ENCODE measurements around the gene ARHGAP6.

The ARHGAP6 gene, protein sequence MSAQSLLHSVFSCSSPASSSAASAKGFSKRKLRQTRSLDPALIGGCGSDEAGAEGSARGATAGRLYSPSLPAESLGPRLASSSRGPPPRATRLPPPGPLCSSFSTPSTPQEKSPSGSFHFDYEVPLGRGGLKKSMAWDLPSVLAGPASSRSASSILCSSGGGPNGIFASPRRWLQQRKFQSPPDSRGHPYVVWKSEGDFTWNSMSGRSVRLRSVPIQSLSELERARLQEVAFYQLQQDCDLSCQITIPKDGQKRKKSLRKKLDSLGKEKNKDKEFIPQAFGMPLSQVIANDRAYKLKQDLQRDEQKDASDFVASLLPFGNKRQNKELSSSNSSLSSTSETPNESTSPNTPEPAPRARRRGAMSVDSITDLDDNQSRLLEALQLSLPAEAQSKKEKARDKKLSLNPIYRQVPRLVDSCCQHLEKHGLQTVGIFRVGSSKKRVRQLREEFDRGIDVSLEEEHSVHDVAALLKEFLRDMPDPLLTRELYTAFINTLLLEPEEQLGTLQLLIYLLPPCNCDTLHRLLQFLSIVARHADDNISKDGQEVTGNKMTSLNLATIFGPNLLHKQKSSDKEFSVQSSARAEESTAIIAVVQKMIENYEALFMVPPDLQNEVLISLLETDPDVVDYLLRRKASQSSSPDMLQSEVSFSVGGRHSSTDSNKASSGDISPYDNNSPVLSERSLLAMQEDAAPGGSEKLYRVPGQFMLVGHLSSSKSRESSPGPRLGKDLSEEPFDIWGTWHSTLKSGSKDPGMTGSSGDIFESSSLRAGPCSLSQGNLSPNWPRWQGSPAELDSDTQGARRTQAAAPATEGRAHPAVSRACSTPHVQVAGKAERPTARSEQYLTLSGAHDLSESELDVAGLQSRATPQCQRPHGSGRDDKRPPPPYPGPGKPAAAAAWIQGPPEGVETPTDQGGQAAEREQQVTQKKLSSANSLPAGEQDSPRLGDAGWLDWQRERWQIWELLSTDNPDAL (N-terminal part only)
- 0.30 to 10.1 (median 3.9) reads per million in 17 experiments for total RNA-seq

DNA sequence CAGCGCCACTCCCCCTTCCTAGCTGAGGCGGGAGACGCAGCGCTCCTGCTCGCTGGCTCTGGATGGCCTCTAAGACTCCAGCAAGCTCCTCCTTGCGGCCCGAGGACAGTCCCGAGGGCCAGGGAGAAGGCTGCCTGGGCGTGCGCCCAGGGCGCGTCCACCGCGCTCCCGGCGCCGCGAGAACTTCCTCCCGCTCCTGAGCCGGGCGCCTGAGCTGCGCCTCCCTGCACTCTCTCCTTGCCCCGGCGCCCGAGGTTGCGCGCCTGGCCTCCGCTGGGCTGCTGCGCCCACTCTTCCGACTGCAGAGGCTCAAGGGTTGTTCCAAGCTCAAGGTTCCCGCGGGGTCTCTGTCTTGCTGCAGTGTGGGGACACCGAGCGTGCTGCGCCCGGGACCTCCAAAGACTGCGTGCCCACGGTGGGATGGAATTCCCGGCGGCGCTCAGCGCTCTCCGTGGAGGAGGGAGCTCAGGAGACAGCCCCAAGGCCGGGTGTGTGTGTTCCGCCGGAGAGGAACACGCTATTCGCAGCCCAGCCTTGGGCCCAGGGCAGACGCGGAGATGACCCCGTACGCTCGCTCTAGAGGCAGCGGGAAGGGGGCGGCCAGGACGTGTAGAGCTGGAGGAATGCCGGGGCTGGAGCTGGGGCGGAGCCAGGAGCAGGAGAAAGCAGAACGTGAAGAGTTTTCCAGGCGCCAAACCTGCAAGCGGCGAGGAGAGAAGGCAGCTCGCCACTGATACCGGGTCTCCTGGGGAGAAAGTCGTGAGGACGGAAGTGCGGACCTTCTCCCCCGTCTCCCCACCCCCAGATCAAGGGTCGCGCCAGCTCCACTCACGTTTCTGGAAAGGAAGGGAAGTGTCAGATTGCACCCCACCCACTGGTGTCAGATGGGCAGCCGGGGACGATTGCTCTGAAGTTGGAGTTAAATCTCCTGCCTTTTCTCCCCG lies at the start of gene ARHGAP6:
Gene ARHGAP6, minus strand, starts transcription at position 753 of the 944 bp plus-strand sequence. CDS start 1,092 bp downstream, outside the sequence.
- DNase-seq = no peak

DNA sequence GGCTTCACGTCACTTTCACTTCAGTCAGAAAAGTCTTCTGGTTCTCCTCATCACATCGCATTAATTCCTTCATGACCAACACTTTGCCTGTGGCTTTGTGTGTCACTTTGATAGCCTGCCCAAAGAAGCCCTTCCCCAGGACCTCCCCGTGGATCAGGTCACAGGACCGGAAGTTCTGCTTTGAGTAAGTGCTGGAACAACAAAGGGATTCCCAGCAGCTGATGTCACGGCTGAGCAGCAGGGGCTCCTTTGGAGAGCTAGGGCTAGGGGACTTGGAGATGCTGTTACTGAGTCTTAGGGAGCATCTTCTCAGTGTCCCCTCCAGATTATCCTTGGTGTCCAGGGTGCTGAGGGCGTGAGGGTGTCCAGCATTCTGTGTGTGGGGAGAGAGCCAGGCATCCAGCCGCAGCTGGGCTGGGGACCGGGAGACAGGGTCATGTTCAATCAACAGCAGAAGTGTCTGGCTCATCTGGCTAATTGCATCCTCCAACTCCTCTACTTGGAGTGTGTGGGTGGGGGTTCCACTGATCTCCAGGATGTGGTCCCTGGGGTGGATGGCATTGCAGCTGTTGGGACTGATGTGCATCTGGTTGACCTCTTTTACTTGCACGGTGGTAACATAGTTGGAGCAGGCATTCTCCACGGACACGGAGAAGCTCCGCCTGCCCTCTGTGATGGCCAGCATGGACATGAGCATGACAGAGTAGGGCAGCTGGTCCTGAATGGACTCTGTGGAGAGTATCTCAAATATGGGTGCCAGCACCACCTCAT lies 39.2 kb upstream of the ARHGAP6 start:
- DNase-seq = no peak

DNA sequence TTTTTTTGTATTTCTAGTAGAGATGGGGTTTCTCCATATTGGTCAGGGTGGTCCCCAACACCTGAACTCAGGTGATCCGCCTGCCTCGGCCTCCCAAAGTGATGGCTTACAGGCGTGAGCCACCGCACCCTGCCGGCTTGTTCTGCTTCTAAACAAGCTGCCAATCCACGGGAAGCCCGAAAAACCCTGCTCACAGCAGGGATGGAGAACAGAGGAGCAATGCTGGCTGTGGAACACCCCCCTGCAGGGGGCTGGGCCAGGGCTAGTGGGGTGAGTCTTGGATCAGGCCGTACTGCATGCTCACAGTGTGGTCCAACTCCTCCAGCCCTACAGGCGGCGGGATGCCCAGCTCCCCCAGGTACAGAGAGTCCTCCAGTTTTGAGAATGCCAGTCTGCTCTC lies 38.1 kb upstream of the ARHGAP6 start:
- DNase-seq = no peak

DNA sequence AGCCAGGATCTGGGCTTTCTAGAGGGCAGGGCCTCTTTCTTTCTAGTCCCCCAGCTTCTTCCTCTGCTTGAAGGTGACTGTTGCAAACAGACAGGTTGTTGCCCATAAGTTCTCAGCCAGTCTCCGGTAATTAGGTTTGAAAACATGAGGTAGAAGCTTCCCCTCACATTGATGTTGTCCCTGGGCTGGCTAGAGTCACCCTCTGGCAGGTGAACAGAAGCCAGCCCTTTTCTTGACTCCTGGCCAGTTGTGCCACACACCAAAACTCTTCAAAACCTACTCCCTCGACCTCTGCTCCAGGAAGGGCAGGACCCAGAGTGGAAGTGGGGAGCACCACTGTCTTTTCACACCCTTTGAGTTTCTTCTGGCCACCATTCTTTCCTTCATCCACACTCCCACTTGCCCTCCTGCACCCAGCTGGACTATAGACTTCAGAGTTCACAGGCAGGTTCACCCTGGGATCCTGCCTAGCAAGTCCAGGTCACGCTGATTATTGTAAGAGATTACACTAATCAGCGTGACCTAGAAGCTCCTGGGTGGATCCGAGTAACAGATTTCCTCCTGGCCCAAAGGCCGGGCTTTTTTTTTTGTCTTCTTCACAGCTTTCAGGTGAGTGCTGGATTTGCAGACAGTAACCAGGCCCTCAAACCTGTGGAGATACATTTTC lies 37.4 kb upstream of the ARHGAP6 start:
- DNase-seq = no peak

DNA sequence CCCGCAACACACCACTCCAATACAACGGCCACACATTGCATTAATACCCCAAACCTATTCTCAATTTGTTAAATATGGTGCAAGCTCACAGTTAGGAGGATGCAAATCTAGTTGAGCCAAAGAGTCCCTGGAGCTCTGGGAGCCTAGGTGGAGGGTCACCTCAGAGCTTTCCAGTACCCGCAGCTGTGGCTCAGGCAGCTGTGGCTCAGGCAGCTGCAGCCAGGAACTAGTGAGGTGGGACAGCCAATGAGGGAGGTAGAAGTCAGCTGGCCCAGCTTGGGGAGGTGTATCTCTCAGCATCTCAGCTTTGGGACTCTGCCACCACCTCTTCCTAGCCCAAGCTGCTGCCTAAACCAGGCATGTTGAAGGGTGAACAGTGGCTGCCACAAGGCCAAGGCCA lies 36.7 kb upstream of the ARHGAP6 start:
- DNase-seq = no peak

DNA sequence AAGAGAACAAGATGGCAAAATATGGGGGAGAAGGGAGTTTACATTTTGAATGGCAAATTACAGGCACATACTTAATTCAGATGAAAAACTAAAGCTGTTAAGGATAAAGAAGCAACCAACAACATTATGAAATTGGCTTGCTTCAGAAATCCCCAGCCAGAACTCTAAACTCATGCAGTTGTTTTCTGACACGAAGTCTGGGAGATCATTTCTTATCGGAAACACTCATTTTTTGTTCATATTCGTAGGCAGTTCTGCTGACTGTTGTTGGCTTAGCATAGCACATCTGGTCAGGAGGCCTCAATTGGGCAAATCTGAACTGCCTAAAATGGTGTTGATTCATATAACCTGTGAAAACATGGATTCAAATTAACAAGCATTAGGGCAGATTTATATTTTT lies 33.0 kb upstream of the ARHGAP6 start:
- DNase-seq = no peak

DNA sequence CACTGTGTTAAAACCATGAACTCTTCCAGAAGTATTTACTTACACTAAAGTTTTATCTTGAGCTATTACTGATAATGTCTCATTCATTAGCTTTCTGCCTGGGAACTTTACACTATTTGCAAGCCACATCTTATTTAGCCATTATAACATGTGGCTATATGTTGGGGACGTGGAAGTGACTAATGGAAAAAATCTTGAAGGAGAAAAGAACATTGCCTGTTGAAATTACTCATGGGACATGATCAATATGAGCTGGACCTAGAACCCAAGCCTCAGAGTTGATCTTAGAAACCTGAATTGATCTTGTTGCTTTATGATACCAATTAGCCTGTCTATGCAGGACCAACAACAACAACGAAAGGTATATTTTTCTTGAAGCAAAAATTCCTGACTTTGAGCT lies 22.5 kb upstream of the ARHGAP6 start:
- no peak for DNase-seq

DNA sequence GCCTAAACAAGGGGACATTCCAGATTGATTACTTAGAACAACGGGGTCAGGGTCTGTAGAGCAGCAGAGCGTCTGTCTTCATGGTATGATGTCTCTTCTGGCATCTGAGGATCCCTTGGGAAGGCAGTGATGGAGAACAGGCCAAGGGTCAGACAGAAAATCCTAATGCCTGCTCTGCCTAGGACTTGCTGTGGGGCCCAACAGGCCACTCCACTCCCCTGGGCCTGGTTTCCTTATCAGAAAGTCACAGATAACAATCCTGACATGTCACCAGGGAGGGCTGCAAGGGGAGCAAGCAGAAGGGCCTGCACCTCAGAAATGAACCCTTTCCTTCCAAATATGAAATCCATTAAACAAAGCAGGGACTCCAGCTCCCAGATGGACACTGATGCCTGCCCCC lies 21.4 kb upstream of the ARHGAP6 start:
- no peak for DNase-seq

DNA sequence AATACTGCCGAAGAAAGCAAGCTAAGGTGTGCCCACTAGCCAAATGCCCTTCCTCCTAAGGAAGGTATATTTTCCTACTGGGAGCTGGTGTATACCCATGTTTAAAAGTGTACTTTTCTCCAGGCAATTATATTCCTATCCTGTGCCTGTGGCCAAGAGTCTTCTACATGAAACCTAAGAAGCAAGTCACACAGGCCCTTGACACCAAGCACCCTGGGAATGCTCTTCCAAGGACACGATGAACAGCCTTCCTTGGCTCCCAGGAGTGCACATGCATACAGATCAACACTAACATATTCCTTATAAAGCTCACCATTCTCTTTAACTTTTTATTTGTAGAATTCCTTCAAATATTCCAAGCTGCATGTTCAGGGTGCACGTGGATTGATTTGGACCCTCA lies 17.3 kb upstream of the ARHGAP6 start:
- DNase-seq = no peak

DNA sequence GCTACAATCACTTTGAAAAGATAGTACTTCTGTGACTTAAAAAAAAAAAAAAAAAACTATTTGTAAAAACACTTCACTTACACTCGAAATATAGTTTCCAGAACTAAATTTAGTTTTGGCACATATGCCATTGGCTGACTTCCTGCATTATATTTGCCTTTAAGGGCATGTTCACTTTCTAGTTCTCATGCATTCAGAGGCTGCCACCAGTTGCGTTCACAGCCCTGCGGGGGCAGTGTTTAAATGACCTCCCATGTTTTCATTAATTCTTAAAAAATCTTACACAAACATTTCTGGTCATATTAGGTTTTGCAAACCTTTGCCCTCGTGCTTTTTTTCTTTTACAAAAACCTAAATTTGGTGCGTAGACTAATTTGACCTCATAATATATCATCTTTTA lies 12.4 kb upstream of the ARHGAP6 start:
- DNase-seq = peak in 1 of 4 experiments; percentile 2

DNA sequence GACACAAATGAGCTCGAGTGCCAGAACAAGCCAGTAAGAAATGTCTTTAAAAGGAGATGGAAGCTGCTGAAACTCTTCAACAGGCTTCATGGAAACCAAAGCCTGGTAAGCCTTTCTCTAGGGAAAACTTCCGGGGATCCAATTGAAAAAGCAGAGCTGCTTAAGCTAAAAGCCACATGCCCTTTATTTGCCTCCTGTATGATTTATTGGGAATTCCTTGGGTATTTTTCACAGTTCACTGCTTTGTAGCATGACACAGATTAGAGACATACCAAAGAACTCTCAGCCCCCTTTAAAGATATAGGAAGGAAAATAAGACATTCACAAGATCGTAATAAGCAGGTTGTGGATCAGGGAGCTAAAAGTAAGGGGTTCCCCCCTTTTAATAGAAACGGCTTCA lies 6.5 kb upstream of the ARHGAP6 start:
- DNase-seq = no peak

DNA sequence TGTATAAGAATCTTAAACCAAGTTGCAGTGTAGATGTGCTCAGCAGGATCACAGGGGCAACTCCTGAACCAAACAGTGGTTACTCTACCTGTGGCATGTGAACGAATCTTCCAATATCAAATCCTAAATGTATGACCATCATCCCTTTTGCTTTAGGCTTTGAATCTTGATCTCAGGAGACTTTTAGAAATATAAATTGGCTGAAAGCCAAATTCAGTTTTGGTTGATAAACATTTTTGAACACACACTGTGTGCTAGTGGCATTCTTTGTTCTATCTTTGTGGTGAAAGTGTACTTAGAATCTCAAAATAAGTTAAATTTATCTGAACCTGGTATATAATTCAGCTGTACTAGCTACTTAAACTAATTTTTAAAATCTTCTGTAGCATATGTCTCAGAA lies 4.6 kb upstream of the ARHGAP6 start:
- DNase-seq = no peak

DNA sequence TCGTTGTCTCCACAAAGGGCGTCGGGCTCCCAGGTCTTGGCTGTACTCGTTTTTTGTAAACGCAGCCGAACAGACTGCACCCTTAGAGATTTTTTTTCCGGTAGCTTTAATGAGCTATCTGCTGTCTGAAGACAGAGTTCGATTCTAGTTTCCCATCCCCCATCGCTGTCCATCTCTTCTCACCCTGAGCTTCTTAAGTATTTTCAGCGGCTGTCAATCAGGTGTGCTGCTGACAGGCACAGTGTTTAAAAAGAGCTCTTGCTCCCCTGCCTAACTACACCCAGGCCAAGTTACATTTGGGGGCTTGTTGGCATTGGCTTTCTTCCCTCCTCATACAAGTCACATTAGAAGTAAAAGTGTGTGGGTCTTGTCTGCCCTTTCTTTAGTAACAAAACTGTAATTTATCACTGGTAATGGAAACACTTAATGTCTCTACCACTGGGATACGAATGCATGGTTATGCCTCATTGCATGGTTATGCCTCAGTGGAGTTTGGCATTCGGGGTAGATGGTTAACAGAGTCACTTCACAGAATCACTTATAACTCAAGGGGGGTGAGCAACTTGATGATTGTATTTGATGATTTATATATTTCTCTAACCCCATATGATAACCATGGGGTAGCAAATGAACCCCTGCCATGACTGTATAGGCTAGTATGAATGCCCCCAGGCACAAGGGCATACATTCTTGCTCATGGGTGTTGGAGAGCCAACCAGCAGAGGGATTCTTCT lies 1.4 kb upstream of the ARHGAP6 start:
- no peak for DNase-seq

DNA sequence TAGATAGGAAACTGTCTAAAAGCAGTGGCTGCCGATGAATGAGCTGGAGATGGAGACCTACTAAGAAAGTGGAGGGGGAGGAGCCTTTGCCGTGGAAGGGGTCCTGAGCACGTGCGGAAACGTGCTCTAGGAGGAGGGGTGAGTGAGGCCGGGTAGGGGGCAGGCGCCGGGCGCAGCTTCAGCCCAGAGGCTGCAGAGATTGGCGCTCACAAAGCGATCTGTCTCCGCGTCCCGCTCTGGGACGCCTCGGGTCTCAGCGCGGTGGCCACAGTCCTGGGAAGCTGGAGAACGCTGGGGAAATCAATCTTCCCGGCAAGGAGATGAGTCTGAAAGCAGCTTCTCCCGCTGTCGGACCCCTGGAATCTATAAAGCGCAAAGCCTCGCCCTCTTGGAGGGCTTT lies 444 bp upstream of the ARHGAP6 start:
- no peak for DNase-seq

DNA sequence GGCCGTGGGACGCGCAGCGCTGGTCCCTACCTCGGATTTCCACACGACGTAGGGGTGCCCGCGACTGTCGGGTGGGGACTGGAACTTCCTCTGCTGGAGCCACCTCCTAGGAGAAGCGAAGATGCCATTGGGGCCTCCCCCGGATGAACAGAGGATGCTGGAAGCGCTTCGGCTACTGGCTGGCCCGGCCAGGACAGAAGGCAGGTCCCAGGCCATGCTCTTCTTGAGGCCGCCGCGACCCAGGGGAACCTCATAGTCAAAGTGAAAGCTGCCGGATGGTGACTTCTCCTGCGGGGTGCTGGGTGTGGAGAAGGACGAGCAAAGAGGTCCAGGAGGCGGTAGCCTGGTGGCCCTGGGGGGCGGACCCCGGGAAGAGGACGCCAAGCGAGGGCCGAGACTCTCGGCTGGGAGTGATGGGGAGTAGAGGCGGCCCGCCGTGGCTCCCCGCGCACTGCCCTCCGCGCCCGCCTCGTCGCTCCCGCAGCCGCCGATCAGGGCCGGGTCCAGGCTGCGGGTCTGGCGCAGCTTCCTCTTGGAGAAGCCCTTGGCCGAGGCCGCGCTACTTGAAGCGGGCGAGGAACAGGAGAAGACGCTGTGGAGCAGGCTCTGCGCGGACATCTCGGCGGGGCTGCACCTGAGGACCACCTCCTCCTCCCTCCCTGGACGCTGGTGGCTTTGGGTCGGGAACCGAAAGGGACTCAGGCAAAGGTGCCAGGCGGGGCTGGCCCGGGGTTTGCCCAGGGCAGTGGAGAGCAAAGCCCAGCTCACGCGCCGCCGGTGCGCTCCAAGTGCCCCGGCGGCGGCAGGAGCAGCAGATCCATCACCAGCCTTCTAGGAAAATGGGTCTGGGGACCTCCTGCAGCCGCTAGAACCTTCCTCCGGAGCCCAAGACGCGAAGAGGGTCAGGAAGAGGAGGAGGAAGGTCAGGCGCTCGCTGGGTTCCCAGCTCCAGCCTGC lies 1.2 kb downstream of the ARHGAP6 start:
- DNase-seq = no peak

DNA sequence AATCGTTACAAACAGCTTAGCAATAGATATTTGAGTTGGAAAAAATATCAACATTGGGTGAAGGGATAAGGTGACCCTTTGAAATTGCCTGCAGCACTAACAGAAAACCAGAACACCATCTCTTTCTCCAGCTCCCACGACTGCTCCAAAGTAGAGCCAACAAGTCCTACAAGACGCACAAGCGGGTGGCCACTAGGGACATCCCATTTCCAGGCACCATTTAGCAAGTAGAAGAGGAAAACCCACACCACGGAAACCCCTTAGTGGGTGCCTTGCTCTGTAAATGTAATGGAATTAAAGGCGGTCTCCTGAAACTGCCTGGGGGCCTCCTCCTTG lies 1.9 kb downstream of the ARHGAP6 start:
- DNase-seq = no peak

DNA sequence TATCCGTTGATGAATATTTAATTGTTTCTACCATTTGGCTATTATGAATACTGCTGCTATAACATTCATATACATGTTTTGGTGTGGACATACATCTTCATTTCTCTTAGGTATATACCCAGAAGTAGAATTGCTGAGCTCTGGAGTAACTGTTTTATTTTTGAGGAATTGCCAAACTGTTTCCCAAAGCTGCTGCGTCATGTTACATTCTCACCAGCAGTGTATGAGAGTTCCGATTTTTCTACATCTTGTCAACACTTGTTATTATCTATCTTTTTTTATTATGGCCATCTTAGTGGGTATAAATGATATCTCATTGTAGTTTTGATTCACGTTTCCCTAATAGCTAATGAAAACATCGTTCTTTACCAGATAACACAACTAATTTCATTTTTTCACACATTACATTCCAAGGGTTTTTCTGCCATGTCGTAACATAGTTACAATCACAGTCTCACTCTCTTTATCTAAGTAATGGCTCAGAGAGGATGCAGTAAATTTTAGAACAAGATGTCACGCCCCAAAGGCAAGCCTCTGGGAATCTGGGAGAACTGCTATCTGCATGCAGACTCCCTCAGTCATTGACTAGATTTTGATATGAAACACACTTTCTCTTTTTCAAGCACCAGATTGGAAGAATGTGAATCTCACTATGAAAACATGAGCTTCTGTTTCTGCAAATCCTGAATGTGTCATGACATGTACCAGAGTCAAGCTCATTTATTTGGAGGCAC lies 10.3 kb downstream of the ARHGAP6 start:
- no peak for DNase-seq

All from suppressor macrophage (primary cell).